Effector memory CD4-positive, alpha-beta T cell (primary cell): ENCODE data around the gene FBN2.
"Not testable (repeated sequence)": the region's sequence is repeated elsewhere in the genome, so short reads cannot be mapped to it uniquely, and the experiment has no call there.

ENCODE experiments used
- DNase-seq, 3 donors: peaks; one replicate each; pipeline ENCODE4 v3.0.0-alpha.2; 2020
- H3K27ac ChIP-seq: 2 replicates; pipeline ENCODE4 v1.7.0; 2013; ENCODE audit warnings: mild to moderate bottlenecking, low read length, moderate library complexity; ENCODE audit not compliant: insufficient read depth, poor library complexity, severe bottlenecking
- H3K27me3 ChIP-seq: replicated peaks from 2 replicates; pipeline ENCODE4 v1.7.0; 2013; ENCODE audit warnings: mild to moderate bottlenecking, low read length; ENCODE audit not compliant: insufficient read depth, control insufficient read depth, poor library complexity, severe bottlenecking
- H3K36me3 ChIP-seq: 2 replicates; pipeline ENCODE4 v1.7.0; 2013; ENCODE audit warnings: mild to moderate bottlenecking, low read length, moderate library complexity; ENCODE audit not compliant: control insufficient read depth, insufficient read depth
- H3K4me1 ChIP-seq: 2 replicates; pipeline ENCODE4 v1.7.0; 2013; ENCODE audit warnings: low read length, mild to moderate bottlenecking; ENCODE audit not compliant: control insufficient read depth, insufficient read depth, poor library complexity, severe bottlenecking
- H3K4me3 ChIP-seq: 2 replicates; pipeline ENCODE4 v1.7.0; 2013; ENCODE audit warnings: low read length, low read depth, mild to moderate bottlenecking; ENCODE audit not compliant: insufficient read depth, poor library complexity, severe bottlenecking
- H3K9me3 ChIP-seq: 2 replicates; pipeline ENCODE4 v1.7.0; 2013; ENCODE audit warnings: mild to moderate bottlenecking, low read length, moderate library complexity; ENCODE audit not compliant: control insufficient read depth

Gene FBN2

DNA sequence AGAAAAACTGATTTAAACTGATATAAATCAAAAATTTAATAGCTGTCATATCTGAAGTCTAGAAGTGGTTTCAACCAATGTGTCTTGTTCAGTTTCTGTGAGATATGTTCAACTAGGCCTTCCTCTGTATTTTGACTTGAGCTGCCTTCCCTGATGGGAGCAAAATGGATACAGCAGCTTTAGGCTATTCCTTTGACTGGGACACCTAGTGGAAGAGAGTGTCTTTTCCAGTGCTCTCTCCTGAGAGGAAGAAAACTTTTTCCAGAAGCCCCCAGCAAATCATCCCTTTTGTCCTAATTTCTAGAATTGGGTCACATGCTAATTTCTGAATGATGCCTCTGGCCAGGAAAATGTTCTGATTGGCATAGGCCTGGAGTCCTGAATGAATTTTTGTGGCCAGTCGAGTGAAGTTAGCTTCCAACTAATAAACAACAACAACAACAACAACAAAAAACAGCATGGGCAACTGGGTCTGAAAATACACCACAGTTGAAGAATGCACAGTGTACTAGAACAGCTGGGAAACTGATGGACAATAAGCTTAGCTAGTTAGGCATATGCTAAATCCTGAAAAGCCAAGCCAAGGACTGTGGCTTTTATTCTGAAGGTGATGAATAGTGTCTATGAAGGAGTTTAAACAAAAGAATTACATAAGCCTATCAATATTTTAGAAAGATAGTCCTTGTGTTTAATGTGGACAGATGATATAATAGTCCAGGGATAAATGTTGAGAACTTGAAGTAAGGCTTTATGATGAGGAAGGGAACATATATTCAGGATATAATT is 125.7 kb downstream of the FBN2 start:
- Histone ChIP-seq H3K27me3 (no peaks in the 10 kb centered on the region), H3K36me3 (no peaks in the 10 kb centered on the region), H3K27ac (no peak overlapping the region), H3K4me1 (no peaks in the 10 kb centered on the region), H3K9me3 (no peaks in the 10 kb centered on the region), H3K4me3 (no peak overlapping the region)
- no peak for DNase-seq

DNA sequence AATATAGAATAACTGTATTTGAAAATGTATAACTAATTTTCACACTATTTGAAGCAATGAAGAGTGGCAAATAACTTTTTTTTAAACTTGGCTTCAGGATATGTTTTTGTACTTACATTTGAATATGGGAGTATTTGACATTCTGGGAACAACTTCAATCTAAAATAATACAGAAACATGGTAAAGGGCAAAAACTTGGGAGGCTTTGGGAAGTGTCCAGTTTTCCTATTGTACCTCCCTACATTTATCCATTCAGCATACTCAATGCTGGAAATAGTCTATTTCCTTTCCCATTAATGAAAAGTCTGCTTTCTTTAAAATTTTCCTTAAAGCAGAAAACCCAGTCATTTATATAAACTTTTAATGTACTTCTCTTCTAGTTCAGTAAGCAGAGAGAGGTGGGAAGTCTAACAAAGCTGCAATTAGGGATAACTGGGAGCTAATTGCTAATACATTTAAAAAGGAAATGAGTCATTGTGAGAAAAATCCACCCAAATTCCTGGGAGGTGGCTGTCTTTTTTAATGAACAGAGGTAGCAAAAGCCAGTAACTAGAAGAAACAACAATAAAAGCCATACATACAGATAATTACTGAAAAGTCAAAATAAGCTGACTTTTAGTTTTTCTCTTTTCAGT is 128.8 kb downstream of the FBN2 start:
- Histone ChIP-seq H3K27me3 (no peaks in the 10 kb centered on the region), H3K36me3 (no peaks in the 10 kb centered on the region), H3K4me1 (no peaks in the 10 kb centered on the region), H3K9me3 (no peaks in the 10 kb centered on the region), H3K27ac (no peak overlapping the region), H3K4me3 (no peak overlapping the region)
- DNase-seq: no peak

- Histone ChIP-seq H3K4me3 (no peak overlapping the region), H3K36me3 (no peaks in the 10 kb centered on the region), H3K9me3 (no peaks in the 10 kb centered on the region), H3K4me1 (no peaks in the 10 kb centered on the region), H3K27me3 (no peaks in the 10 kb centered on the region), H3K27ac (no peak overlapping the region)
- no peak for DNase-seq
Observed at GRCh38 chr5:128408622-128409021, 129.4 kb downstream of the FBN2 start.

DNA sequence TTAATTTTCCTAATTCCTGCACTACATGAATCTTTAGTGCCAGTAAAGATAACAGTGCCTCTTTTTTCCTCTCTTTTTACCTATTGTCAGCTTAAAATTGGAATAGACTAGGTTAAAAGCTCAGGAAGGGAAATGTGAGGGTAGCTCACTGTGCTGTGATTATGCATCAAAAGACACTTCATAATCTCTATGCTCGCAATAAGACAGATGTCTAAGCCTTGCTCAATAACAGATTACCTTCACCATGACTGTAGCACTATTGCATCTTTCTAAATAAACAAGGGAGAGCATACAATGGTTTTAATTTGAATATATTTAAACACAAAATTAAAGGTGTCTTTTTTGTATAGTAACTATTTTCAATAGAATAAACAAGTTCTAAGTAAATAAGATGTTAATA is 130.1 kb downstream of the FBN2 start:
- Histone ChIP-seq H3K9me3 (no peaks in the 10 kb centered on the region), H3K27ac (no peak overlapping the region), H3K36me3 (no peaks in the 10 kb centered on the region), H3K4me1 (no peaks in the 10 kb centered on the region), H3K27me3 (no peaks in the 10 kb centered on the region), H3K4me3 (no peak overlapping the region)
- no peak for DNase-seq

GRCh38 chr5:128406803-128407202 is 131.2 kb downstream of the FBN2 start:
- Histone ChIP-seq H3K36me3 (no peaks in the 10 kb centered on the region), H3K9me3 (no peaks in the 10 kb centered on the region), H3K27me3 (no peaks in the 10 kb centered on the region), H3K27ac (no peak overlapping the region), H3K4me3 (no peak overlapping the region), H3K4me1 (no peaks in the 10 kb centered on the region)
- DNase-seq: no peak

DNA sequence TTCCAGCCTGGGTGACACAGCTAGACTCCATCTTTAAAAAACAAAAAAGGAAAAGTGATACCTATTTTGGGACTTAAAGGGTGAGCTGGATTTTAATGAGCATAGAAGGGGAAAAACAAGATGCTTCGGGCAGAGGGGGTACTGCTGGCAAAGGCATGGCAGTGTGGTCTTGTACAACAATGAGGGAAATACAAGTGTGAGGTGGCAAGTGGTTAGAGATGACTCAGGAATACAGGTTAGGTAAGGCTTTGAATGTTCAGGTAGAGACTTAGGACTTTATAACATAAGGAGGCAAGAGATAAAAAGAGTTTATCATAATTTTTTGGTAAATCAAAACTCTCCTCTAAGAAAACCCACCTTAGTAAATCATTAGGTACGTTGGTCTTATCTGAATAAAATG is 132.9 kb downstream of the FBN2 start:
- H3K4me1 ChIP-seq: no peaks in the 10 kb centered on the region
- no peaks in the 10 kb centered on the region for H3K9me3 ChIP-seq
- H3K27me3 ChIP-seq: no peaks in the 10 kb centered on the region
- no peaks in the 10 kb centered on the region for H3K36me3 ChIP-seq
- H3K27ac ChIP-seq: no peak overlapping the region
- H3K4me3 ChIP-seq: no peak overlapping the region
- no peak for DNase-seq

DNA sequence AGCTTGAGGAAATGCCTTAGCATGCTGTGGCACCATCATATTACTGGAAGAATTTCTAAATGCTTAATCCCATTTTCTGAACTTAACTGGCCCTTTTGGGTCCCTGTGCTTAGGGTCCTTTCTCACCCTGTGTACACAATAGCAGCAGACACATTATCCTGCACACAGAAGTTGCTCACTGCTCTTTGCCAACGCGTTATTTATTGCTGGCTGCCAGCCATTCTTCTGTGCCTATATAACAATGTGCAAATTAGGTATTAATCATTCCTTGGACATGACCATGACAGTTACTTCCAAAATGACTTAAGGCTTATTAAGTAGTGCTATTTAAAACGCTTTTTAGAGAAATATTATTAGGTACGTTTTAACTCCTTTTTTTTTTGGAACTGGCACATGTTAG is 134.7 kb downstream of the FBN2 start:
- H3K36me3 ChIP-seq: no peaks in the 10 kb centered on the region
- DNase-seq: no peak

DNA sequence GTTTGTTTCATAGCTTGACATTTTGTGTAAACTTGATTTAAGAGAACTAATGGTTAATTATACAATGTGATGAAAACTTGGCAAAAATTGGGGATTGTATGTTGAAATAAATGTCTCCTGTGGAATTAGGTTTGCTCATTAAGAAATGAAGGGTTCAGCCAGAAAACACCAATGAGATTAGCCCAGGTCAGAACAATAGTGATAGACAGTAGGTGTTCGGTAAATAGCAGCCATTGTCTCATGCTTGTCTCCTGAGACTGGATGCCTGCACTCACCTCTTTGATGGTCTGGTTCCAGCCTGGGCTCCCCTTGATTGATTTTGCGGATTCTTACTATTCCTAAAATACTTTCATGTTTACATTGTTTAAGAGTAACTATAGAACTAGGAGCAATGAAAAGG is 135.5 kb downstream of the FBN2 start:
- Histone ChIP-seq H3K4me3 (no peak overlapping the region), H3K36me3 (no peaks in the 10 kb centered on the region), H3K4me1 (no peaks in the 10 kb centered on the region), H3K27me3 (no peaks in the 10 kb centered on the region), H3K9me3 (no peaks in the 10 kb centered on the region), H3K27ac (no peak overlapping the region)
- no peak for DNase-seq

More for the DNA sequence above, 134.7 kb downstream of the FBN2 start:
- H3K27me3 ChIP-seq: no peaks in the 10 kb centered on the region
- no peak overlapping the region for H3K4me3 ChIP-seq
- no peaks in the 10 kb centered on the region for H3K4me1 ChIP-seq
- H3K9me3 ChIP-seq: no peaks in the 10 kb centered on the region
- H3K27ac ChIP-seq: no peak overlapping the region

GRCh38 chr5:128400766-128401165 is 137.3 kb downstream of the FBN2 start:
- H3K36me3 ChIP-seq, H3K4me1 ChIP-seq, DNase-seq, H3K27ac ChIP-seq, H3K27me3 ChIP-seq, H3K4me3 ChIP-seq, H3K9me3 ChIP-seq: not testable (repeated sequence)

GRCh38 chr5:128399111-128399510 is 138.9 kb downstream of the FBN2 start:
- no peaks in the 10 kb centered on the region for H3K27me3 ChIP-seq

More at GRCh38 chr5:128399111-128399510, 138.9 kb downstream of the FBN2 start:
- Histone ChIP-seq H3K4me1 (no peaks in the 10 kb centered on the region), H3K27ac (no peak overlapping the region), H3K4me3 (no peak overlapping the region), H3K36me3 (no peaks in the 10 kb centered on the region), H3K9me3 (no peaks in the 10 kb centered on the region)
- no peak for DNase-seq
